Smooth muscle cell (in vitro differentiated cells): ENCODE data around the gene PLCB3. TPM values are rescaled to one million over a fixed set of nuclear protein-coding genes. Genes with fewer than 3 reads are reported as not detected.

Experiments used
- DNase-seq: peaks from one replicate; lab custom pipeline; 2025; ENCODE audit not compliant: unreplicated experiment; lab: John Stamatoyannopoulos, UW
- H2AFZ ChIP-seq: fragments of 200-600 bp; sonication (generic); 2 replicates; pipeline ENCODE4 v1.6.0; 2016; ENCODE audit warnings: antibody characterized with exemption, low read depth, mild to moderate bottlenecking
- H3F3A ChIP-seq: fragments of 200-600 bp; sonication (generic); 2 replicates; pipeline ENCODE4 v1.6.0; 2017; ENCODE audit warnings: antibody characterized with exemption, low read depth
- H3K27ac ChIP-seq: fragments of 200-600 bp; sonication (generic); 2 replicates; pipeline ENCODE4 v1.5.1; 2016; ENCODE audit warnings: low read depth, mild to moderate bottlenecking
- H3K27me3 ChIP-seq: fragments of 200-600 bp; sonication (generic); 2 replicates; pipeline ENCODE4 v1.6.1; 2016; ENCODE audit warnings: low read depth, mild to moderate bottlenecking
- H3K36me3 ChIP-seq: fragments of 200-600 bp; sonication (generic); 2 replicates; pipeline ENCODE4 v1.5.1; 2016; ENCODE audit warnings: low read depth
- H3K4me1 ChIP-seq: fragments of 200-600 bp; sonication (generic); 2 replicates; pipeline ENCODE4 v1.5.1; 2016; ENCODE audit warnings: low read depth
- H3K4me2 ChIP-seq: fragments of 200-600 bp; sonication (generic); 2 replicates; pipeline ENCODE4 v1.6.0; 2016; ENCODE audit warnings: mild to moderate bottlenecking
- H3K4me3 ChIP-seq: fragments of 200-600 bp; sonication (generic); 2 replicates; pipeline ENCODE4 v1.5.1; 2016; ENCODE audit warnings: mild to moderate bottlenecking
- H3K79me2 ChIP-seq: fragments of 200-600 bp; sonication (generic); 2 replicates; pipeline ENCODE4 v1.6.0; 2016; ENCODE audit warnings: low read depth, mild to moderate bottlenecking
- H3K9ac ChIP-seq: fragments of 200-600 bp; sonication (generic); 2 replicates; pipeline ENCODE4 v1.6.0; 2016; ENCODE audit warnings: low read depth
- H3K9me3 ChIP-seq: fragments of 200-600 bp; sonication (generic); replicated peaks from 2 replicates; pipeline ENCODE4 v1.5.1; 2016; ENCODE audit warnings: low read depth
- H4K20me1 ChIP-seq: fragments of 200-600 bp; sonication (generic); 2 replicates; pipeline ENCODE4 v1.6.0; 2016; ENCODE audit warnings: low read depth
- CTCF ChIP-seq: fragments of 200-600 bp; sonication (generic); IDR thresholded peaks from 2 replicates; pipeline ENCODE4 v1.5.1; 2017; ENCODE audit warnings: borderline replicate concordance, mild to moderate bottlenecking, antibody characterized with exemption; ENCODE audit not compliant: insufficient read depth, poor library complexity, severe bottlenecking
- WGBS: methylation state at CpG from one replicate; pipeline ENCODE4 v1.1.7; 2016; ENCODE audit warnings: low lambda C conversion rate; 5-methylcytosine and 5-hydroxymethylcytosine counted together
- polyA plus RNA-seq: library from polyadenylated mRNA; unstranded; fragments of >200 nt; fragmentation: Nextera tagmentation; extraction: Ambion mirVana; gene quantifications from 2 replicates; pipeline ENCODE4 v1.2.1, GENCODE V29; 2016
- total RNA-seq: library from RNA; depleted of rRNA; stranded (reverse); fragments of >200 nt; gene quantifications from 2 replicates; pipeline ENCODE4 v1.2.3, GENCODE V29; 2014

Gene PLCB3
- total and polyA plus RNA-seq, 2 experiments from 2014 or later, result 15.0 to 15.6 TPM

- Histone ChIP-seq H3K79me2 (no peaks in the 10 kb centered on the region), H3K4me3 (peak overlapping the region; percentile 62), H3K9me3 (no peaks in the 10 kb centered on the region), H4K20me1 (no peaks in the 10 kb centered on the region), H3K27ac (peak overlapping the region; percentile 91), H3K9ac (peak overlapping the region; percentile 85), H3F3A (peaks cover 12% of the 10 kb centered on the region), H2AFZ (peak overlapping the region; percentile 47), H3K4me2 (peak overlapping the region; percentile 86), H3K27me3 (no peaks in the 10 kb centered on the region), H3K36me3 (no peaks in the 10 kb centered on the region), H3K4me1 (peaks cover 8% of the 10 kb centered on the region)
- no peak for TF ChIP-seq CTCF
- WGBS, result 1% methylated on average over 34 of the region's 34 CpGs
- no peak for DNase-seq
These were observed 17.7 kb downstream of the PLCB3 start for GRCh38 chr11:64268893-64269539.

- no peak for TF ChIP-seq CTCF
- peaks cover 8% of the 10 kb centered on the region for H3K4me1 ChIP-seq
- H3K79me2 ChIP-seq, result no peaks in the 10 kb centered on the region
- no peaks in the 10 kb centered on the region for H3K36me3 ChIP-seq
- H4K20me1 ChIP-seq, result no peaks in the 10 kb centered on the region
- H3K4me3 ChIP-seq, result peak overlapping the region; percentile 62
- DNase-seq, result peak; percentile 92
- H3K9me3 ChIP-seq, result no peaks in the 10 kb centered on the region
- peak overlapping the region; percentile 85 for H3K9ac ChIP-seq
- peak overlapping the region; percentile 86 for H3K4me2 ChIP-seq
- H3F3A ChIP-seq, result peaks cover 12% of the 10 kb centered on the region
- H2AFZ ChIP-seq, result peak overlapping the region; percentile 64
- H3K27ac ChIP-seq, result peak overlapping the region; percentile 91
- H3K27me3 ChIP-seq, result no peaks in the 10 kb centered on the region
- 2% methylated on average over 44 of the region's 58 CpGs for WGBS
These were observed 18.4 kb downstream of the PLCB3 start for GRCh38 chr11:64269540-64270220.

- DNase-seq, result no peak
- Histone ChIP-seq H3F3A (peaks cover 4% of the 10 kb centered on the region), H3K36me3 (no peaks in the 10 kb centered on the region), H3K4me1 (no peaks in the 10 kb centered on the region), H3K27me3 (no peaks in the 10 kb centered on the region), H2AFZ (no peak overlapping the region), H4K20me1 (no peaks in the 10 kb centered on the region), H3K9ac (no peak overlapping the region), H3K4me2 (no peak overlapping the region), H3K79me2 (no peaks in the 10 kb centered on the region), H3K4me3 (no peak overlapping the region), H3K27ac (no peak overlapping the region), H3K9me3 (no peaks in the 10 kb centered on the region)
- TF ChIP-seq CTCF, result no peak
- WGBS, result 88% methylated on average over 15 of the region's 15 CpGs
These were observed 23.9 kb downstream of the PLCB3 start for GRCh38 chr11:64275031-64275800.
